Loucy (cell line): Measurements from ENCODE around the gene DDO.

Source experiments
- EZH2phosphoT487 ChIP-seq: fragments of 200-600 bp; IDR thresholded peaks from 2 replicates; pipeline ENCODE4 v1.6.1; 2018; ENCODE audit warnings: antibody characterized with exemption, mild to moderate bottlenecking, moderate library complexity, borderline replicate concordance
- TF ChIP-seq, protein P1 (sequence below): fragments of 200-600 bp; sonication (generic); conservative IDR thresholded peaks from 2 replicates; pipeline ENCODE4 v1.5.1; 2014; ENCODE audit warnings: mild to moderate bottlenecking, antibody characterized with exemption, low read length

DNA sequence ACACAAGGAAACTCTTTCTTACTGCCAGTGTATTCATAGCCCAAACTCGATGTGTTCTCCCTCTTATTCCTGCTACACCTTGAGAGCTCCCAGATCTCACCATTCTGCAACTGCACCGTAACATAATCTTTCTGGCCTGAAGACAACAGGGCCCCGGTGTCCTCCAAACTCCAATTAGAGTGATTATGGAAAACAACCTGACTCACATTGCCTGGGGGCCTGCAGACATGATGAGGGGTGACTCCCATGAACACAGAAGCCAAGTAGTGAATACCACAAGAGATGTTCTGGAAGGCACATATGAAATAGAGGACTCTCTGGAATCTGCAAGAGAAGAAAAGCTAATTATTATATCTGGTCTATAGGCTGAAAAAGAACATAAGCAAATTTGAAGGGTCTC, 41.3 kb upstream of the DDO start:
- TF ChIP-seq, protein P1, sequence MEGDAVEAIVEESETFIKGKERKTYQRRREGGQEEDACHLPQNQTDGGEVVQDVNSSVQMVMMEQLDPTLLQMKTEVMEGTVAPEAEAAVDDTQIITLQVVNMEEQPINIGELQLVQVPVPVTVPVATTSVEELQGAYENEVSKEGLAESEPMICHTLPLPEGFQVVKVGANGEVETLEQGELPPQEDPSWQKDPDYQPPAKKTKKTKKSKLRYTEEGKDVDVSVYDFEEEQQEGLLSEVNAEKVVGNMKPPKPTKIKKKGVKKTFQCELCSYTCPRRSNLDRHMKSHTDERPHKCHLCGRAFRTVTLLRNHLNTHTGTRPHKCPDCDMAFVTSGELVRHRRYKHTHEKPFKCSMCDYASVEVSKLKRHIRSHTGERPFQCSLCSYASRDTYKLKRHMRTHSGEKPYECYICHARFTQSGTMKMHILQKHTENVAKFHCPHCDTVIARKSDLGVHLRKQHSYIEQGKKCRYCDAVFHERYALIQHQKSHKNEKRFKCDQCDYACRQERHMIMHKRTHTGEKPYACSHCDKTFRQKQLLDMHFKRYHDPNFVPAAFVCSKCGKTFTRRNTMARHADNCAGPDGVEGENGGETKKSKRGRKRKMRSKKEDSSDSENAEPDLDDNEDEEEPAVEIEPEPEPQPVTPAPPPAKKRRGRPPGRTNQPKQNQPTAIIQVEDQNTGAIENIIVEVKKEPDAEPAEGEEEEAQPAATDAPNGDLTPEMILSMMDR: no peak
- TF ChIP-seq EZH2phosphoT487: no peak
